ENCODE results near the gene TBC1D22B.

DNA sequence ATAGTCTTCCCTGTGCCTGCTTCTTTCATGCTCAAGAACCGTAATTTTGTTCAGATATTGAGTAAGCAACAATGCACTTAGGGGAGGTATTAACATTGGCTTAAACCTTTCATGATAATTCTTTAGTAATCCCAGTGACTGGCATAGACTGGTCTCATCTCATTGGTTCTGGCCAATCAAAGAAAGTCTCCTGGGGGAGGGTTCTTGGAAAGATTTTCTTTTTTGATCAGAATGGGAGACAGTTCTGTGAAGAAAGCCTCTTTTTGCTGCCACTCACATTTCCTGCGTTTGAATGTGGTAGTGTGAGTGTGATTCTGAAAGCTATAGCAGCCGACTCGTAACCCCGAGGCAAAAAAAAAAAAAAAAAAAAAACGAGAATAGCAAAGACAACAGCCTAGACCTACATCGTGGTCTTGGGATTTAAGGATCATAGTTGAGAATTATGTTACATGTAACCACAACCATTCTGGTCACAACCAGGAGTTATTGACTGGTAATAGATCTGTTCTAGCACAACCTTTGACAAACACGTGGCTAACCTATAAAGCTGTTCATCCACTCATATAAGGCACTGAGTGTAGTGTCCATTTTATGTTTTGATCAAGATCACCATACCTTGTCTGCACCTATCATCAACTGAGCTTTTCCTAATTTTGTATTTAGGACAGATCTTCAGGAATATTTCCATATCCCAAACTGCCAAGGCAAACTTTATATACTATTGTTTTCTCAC, 15.4 kb downstream of the TBC1D22B start:
- TF ChIP-seq, protein P1, sequence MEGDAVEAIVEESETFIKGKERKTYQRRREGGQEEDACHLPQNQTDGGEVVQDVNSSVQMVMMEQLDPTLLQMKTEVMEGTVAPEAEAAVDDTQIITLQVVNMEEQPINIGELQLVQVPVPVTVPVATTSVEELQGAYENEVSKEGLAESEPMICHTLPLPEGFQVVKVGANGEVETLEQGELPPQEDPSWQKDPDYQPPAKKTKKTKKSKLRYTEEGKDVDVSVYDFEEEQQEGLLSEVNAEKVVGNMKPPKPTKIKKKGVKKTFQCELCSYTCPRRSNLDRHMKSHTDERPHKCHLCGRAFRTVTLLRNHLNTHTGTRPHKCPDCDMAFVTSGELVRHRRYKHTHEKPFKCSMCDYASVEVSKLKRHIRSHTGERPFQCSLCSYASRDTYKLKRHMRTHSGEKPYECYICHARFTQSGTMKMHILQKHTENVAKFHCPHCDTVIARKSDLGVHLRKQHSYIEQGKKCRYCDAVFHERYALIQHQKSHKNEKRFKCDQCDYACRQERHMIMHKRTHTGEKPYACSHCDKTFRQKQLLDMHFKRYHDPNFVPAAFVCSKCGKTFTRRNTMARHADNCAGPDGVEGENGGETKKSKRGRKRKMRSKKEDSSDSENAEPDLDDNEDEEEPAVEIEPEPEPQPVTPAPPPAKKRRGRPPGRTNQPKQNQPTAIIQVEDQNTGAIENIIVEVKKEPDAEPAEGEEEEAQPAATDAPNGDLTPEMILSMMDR (conservative IDR thresholded peaks at IDR 0.05; ENCODE audit: low read depth in 2 of 2) = no peak
- TF ChIP-seq POLR2AphosphoS5 (IDR thresholded peaks at IDR 0.05; ENCODE audit: low read depth) (no peak), JUNB (IDR thresholded peaks at IDR 0.05; ENCODE audit: unreplicated experiment) (no peak), EZH2phosphoT487 (IDR thresholded peaks at IDR 0.05; ENCODE audit: unreplicated experiment) (no peak), EZH2 (IDR thresholded peaks at IDR 0.05; ENCODE audit: low read depth, unreplicated experiment) (no peak)
- TF ChIP-seq, protein P2, sequence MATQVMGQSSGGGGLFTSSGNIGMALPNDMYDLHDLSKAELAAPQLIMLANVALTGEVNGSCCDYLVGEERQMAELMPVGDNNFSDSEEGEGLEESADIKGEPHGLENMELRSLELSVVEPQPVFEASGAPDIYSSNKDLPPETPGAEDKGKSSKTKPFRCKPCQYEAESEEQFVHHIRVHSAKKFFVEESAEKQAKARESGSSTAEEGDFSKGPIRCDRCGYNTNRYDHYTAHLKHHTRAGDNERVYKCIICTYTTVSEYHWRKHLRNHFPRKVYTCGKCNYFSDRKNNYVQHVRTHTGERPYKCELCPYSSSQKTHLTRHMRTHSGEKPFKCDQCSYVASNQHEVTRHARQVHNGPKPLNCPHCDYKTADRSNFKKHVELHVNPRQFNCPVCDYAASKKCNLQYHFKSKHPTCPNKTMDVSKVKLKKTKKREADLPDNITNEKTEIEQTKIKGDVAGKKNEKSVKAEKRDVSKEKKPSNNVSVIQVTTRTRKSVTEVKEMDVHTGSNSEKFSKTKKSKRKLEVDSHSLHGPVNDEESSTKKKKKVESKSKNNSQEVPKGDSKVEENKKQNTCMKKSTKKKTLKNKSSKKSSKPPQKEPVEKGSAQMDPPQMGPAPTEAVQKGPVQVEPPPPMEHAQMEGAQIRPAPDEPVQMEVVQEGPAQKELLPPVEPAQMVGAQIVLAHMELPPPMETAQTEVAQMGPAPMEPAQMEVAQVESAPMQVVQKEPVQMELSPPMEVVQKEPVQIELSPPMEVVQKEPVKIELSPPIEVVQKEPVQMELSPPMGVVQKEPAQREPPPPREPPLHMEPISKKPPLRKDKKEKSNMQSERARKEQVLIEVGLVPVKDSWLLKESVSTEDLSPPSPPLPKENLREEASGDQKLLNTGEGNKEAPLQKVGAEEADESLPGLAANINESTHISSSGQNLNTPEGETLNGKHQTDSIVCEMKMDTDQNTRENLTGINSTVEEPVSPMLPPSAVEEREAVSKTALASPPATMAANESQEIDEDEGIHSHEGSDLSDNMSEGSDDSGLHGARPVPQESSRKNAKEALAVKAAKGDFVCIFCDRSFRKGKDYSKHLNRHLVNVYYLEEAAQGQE (IDR thresholded peaks at IDR 0.05; ENCODE audit: unreplicated experiment) = no peak
